NCI-H2227 (cell line): Measurements from ENCODE around the gene PITRM1.

Source experiments
- DNase-seq: peaks from one replicate; lab custom pipeline; 2025; ENCODE audit not compliant: unreplicated experiment; lab: John Stamatoyannopoulos, UW

The PITRM1 gene

DNA sequence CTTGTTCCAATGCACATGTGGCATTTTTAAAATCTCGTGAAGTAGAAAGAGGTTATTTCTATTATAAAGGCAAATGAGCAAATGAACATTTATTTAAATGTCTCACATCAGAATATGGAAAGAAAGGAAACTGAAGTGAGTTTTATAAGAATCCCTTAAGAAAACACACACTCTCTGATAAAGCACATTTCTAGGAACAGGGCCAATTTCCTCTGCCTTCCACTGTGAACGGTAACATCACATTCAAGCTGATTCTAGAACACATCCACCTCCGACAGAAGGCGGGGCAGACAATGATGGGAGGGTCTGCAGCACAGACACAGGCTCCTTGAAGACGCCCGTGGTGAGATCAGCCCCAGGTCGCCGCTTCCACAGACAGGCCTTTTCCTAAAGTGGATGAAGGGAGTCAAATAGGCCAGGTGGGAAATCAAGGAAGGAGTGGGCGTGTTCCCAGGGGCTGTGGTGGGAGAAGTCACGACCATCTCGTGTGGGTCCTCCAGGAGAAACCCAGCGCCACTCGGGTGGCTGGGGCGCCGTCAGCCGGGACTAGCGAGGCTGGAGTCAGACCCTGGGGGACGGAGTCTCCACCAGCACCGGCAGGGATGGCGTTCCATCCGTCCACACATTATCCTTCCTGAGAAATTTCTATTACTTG lies 31.1 kb downstream of the PITRM1 start:
- no peak for DNase-seq

- DNase-seq: no peak
Observed at GRCh38 chr10:3140280-3140679, 32.3 kb downstream of the PITRM1 start.

DNA sequence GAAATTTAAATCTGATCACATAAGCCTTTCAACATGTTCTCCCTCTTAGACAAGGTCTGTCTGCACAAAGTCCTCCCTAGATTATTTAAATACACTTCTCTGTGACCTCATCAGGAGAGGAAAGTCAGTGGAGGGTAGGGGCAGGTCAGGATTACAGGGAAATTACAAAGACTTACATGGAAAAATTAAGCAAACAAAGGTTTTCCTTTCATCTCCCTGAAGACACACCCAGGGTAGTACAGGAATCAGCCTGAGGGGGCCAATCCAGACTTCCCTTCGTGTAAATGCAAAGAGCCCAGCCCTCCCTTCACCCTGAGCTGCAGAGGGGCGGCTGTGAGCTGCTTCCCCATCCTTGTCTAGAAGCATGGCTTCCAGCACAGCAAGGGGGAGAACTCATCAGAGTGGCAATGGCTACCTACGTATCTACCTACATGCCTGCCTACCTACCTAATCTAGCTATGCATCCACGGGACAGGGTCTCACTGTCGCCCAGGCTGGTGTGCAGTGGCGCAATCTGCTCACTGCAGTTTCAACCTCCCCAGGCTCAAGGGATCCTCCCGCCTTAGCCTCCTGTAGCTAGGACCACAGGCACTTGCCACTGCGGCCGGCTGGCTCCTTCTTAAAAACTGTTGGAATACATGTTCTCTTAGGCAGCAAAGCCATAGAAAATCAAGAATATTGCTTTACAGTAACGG lies 33.2 kb downstream of the PITRM1 start:
- DNase-seq: no peak

- no peak for DNase-seq
Observed at GRCh38 chr10:3137958-3138726, 34.4 kb downstream of the PITRM1 start.

GRCh38 chr10:3136763-3137611 lies 35.6 kb downstream of the PITRM1 start:
- no peak for DNase-seq

DNA sequence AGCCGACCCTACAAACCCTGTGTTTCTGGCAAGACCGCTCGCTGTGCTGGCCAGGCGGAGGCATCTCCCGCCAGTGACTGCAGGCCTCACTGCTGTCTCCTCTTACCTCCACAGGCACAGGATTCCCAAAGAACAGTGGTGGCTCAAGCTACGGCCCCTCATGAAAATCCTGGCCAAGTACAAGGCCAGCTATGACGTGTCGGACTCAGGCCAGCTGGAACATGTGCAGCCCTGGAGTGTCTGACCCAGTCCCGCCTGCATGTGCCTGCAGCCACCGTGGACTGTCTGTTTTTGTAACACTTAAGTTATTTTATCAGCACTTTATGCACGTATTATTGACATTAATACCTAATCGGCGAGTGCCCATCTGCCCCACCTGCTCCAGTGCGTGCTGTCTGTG lies 36.2 kb downstream of the PITRM1 start:
- no peak for DNase-seq

DNA sequence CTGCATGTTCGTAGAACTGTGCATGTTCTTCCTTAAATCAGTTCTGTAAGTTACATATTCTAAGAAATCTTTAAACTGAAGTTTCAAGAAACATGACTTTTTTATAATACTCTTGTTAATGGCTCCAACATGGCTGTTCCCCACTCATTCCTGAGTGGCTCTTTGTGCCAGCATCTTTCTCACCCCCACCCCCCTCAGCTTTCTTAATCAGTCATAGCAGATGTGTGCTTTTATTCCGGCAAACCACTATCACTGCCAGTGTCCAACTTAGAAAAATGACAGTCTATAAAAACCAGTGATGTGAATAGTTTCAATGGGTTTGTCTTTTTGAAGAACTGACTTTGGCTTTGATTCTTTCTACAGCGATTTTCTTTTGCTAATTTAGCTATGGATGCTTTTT lies 37.6 kb downstream of the PITRM1 start:
- DNase-seq: no peak

DNA sequence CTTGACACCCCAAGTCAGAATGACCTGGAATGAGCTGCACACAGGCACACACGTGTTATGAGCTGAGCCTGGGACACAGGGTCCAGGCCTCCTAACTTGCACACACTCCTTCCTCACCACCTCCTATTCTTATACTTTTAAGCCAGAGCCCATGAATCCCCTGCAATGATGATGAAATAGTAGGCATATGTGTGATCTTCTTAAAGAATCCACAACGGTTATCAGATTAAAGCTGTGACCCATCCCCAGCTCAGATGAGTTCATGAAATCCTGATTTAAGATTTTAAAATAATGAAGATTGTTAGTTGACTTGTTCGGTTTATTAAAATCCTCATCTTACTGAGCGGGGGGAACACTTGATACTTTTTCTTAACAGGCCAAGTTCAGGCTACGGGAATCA lies 38.6 kb downstream of the PITRM1 start:
- DNase-seq: no peak

DNA sequence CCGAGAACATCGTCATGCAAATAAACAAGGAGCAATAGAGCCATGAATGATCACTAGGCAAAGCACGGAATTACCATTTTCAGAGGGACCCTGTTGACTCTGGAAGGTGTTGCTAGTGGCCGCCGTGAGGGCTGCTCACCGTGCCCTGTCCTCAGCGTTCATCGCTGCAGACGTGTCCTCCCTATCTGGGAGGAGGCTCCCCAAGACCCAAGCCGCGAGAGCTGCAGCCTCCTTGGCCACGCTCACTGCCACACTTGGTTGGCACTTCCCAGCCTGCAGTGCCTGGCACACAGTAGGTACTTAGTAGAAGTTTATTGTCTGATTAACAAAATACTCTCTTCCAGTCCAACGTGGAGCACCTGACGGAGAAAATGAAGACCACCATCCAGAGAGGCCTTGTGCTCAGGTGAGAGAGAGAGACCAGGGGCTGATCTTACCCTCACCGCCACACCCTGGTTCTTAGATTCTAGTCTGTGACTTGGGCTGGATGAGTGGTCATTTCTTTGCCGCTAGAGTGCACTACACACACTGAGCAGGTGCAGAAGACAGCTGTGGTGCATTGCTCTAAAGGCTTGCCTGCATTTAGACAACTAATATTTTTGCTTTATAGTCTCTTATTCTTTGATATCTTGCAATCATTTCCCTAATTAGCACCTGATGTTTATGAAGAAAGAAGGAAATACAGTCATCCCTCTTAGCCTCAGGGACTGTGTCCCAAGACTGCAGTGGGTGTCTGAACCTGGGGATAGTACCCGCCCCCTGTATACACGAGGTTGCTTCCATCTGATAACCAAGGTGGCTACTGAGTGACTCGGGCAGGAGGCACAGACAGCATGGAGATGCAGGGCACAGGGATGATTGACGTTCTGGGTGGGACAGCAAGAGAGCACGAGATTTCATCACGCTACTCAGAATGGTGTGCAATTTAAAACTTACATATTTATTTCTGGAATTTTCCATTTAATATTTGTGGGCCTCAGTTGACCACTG lies 40.3 kb downstream of the PITRM1 start:
- DNase-seq: no peak

GRCh38 chr10:3131098-3131497 lies 41.5 kb downstream of the PITRM1 start:
- DNase-seq: no peak

GRCh38 chr10:3129581-3130340 lies 42.8 kb downstream of the PITRM1 start:
- DNase-seq: no peak

- no peak for DNase-seq
Observed at GRCh38 chr10:3128379-3129130, 44.0 kb downstream of the PITRM1 start.

DNA sequence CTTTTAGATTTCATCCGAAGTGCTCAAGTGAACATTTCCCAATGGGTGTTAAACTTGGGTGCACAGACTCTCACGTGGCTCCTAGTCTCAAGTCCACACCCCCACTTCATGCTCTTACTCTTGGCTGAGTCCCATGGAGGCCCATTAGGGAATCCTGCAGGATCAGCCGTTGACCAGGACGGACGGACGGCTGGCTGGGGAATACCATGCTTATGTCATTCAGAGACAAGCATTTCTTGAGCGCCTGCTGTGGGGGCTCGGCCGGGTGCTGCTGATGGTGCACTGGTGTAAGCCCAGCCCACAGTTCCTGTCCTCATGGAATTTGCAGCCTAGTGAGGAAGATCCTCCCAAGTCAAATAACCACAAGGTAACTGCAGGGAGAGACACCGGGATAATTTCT lies 44.7 kb downstream of the PITRM1 start:
- no peak for DNase-seq

DNA sequence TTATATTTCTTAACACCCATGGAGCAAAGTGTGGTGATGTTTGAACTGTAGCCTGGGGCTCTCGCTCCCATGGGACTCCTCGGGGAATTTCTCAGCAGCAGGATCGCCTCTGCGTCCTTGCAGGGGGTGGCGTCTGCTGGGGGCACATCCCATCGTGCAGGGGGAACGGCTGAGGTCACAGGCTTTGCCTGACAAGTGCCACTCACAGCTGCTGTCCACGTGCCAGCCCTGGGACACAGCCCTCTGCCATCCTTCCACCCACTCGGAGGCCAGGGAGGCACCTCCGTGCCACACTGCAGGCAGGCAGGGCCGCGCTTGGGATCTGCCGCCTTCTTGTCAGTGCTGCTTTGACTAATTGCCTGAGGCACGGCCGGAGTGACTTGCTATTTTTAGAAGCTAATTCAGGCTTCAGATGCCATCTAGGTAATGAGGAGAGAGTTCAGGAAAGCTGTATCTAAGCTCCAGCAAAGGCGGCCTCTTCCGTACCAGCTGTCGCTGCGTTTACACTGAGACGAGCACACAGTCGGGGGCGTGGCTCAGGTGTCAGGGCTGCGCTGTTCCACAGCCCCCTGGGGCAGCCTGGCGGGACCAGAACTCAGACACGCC lies 45.7 kb downstream of the PITRM1 start:
- peak; percentile 83 for DNase-seq

- DNase-seq: no peak
Observed at GRCh38 chr10:3126249-3126648, 46.3 kb downstream of the PITRM1 start.

DNA sequence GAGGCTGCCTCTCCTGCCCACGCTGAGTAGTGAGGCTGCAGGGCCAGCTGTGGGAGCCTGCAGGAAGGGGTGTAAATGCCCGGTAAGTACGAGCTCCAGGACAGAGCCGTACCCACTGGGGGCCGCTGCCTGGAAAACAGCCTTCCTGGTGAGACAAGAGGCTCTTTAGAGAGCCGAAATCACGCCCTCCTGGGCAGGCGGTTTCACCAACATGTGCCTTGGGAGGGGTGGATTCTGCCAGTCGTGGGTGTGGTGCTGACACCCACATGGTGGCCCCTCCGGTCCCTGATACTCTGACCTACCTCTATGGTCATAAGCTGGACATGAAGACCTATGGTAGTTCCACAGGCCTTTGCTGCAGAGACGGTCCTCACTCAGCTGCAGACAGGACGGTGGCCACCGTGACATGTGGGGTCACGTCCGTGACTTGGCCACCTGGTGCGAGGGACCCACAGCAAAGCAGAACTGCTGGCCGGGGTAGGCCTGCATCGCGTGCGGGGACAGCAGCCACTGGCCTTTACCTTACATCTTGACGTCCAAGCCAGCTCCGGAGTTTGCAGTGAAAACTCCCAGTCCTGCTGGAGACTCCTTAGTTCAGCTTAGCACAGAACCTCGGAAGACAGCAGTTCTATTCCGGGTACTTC lies 46.9 kb downstream of the PITRM1 start:
- DNase-seq: no peak

- DNase-seq: no peak
Observed at GRCh38 chr10:3124412-3125175, 48.0 kb downstream of the PITRM1 start.
